Loucy (cell line): ENCODE data around the gene YTHDF2.

Source experiments
- H2AFZ ChIP-seq: fragments of 200-600 bp; sonication (generic); 2 replicates; pipeline ENCODE4 v1.6.0; 2016; ENCODE audit warnings: antibody characterized with exemption, mild to moderate bottlenecking, low read length, moderate library complexity
- H3F3A ChIP-seq: fragments of 200-600 bp; 2 replicates; pipeline ENCODE4 v1.6.0; 2016; ENCODE audit warnings: antibody characterized with exemption, low read depth, mild to moderate bottlenecking
- H3K27me3 ChIP-seq: fragments of 200-600 bp; sonication (generic); 2 replicates; pipeline ENCODE4 v1.6.1; 2014; ENCODE audit warnings: low read length, mild to moderate bottlenecking; ENCODE audit not compliant: insufficient read depth, poor library complexity, severe bottlenecking
- H3K36me3 ChIP-seq: fragments of 200-600 bp; sonication (generic); 2 replicates; pipeline ENCODE4 v1.6.1; 2016; ENCODE audit warnings: low read length; ENCODE audit not compliant: insufficient read depth
- H3K4me1 ChIP-seq: fragments of 200-600 bp; sonication (generic); 2 replicates; pipeline ENCODE4 v1.5.1; 2014; ENCODE audit warnings: low read length, mild to moderate bottlenecking; ENCODE audit not compliant: insufficient read depth, poor library complexity, severe bottlenecking
- H3K4me2 ChIP-seq: fragments of 200-600 bp; sonication (generic); 2 replicates; pipeline ENCODE4 v1.6.0; 2014; ENCODE audit warnings: antibody characterized with exemption, low read length, low read depth, mild to moderate bottlenecking; ENCODE audit not compliant: poor library complexity, severe bottlenecking
- H3K4me3 ChIP-seq: fragments of 200-600 bp; sonication (generic); 2 replicates; pipeline ENCODE4 v1.5.1; 2014; ENCODE audit warnings: low read length, mild to moderate bottlenecking, mixed read lengths; ENCODE audit not compliant: poor library complexity, severe bottlenecking
- H3K79me2 ChIP-seq: fragments of 200-600 bp; sonication (generic); 2 replicates; pipeline ENCODE4 v1.6.1; 2014; ENCODE audit warnings: low read length; ENCODE audit not compliant: insufficient read depth
- H3K9ac ChIP-seq: fragments of 200-600 bp; sonication (generic); 2 replicates; pipeline ENCODE4 v1.6.0; 2014; ENCODE audit warnings: mild to moderate bottlenecking, low read depth, low read length, moderate library complexity; ENCODE audit not compliant: poor library complexity, severe bottlenecking
- H3K9me2 ChIP-seq: fragments of 200-600 bp; sonication (generic); replicated peaks from 2 replicates; pipeline ENCODE4 v1.6.1; 2016; ENCODE audit warnings: low read depth, low read length, mixed read lengths
- H3K9me3 ChIP-seq: fragments of 200-600 bp; sonication (generic); 2 replicates; pipeline ENCODE4 v1.6.1; 2014; ENCODE audit warnings: mild to moderate bottlenecking, antibody characterized with exemption, low read length, low read depth; ENCODE audit not compliant: insufficient read depth
- H4K20me1 ChIP-seq: fragments of 200-600 bp; sonication (generic); 2 replicates; pipeline ENCODE4 v1.6.0; 2014; ENCODE audit warnings: antibody characterized with exemption, low read length, mild to moderate bottlenecking; ENCODE audit not compliant: insufficient read depth, poor library complexity, severe bottlenecking
- CTCF ChIP-seq: fragments of 200-600 bp; sonication (generic); conservative IDR thresholded peaks from 2 replicates; pipeline ENCODE4 v1.5.1; 2014; ENCODE audit warnings: mild to moderate bottlenecking, antibody characterized with exemption, low read length
- EZH2phosphoT487 ChIP-seq: fragments of 200-600 bp; IDR thresholded peaks from 2 replicates; pipeline ENCODE4 v1.6.1; 2018; ENCODE audit warnings: antibody characterized with exemption, mild to moderate bottlenecking, moderate library complexity, borderline replicate concordance

The YTHDF2 gene

DNA sequence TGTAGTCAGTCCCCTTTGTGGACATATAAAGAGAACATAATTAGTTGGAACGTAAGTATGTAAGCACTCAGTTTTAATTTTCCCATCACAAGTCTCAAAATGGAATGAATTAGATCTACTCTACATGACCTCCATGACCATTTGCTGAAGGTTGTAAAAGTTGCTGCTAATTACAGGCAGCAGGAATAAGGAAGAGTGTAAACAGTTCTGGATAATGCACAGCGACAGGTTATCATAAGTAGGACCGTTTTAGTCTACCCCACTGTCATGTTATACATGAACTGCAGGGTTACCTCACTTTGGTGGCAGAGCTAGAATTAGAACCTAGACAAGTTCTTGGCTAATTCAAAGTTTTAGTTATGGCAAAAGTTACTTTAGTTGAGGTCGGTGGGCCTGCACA is 21.7 kb downstream of the YTHDF2 start:
- peaks cover 99% of the 10 kb centered on the region for H4K20me1 ChIP-seq
- H3K36me3 ChIP-seq: peaks cover 61% of the 10 kb centered on the region; the same call in 1 of the 2 replicates

DNA sequence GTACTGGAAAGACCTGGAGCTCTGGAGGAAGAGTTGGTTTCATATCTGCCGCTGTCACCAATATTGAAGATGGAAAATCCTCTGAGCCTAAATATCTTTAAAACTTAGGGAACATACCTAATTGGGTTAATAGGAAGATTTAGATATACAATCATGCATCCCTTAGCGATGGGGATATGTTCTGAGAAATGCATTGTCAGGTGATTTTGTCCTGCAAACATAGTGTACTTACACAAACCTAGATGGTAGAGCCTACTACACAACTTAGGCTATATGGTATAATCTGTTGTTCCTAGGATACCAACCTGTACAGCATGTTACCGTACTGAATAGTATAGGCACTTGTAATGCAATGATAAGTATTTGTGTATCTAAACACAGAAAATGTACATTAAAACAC is 22.5 kb downstream of the YTHDF2 start:
- Histone ChIP-seq H3K27me3 (no peaks in the 10 kb centered on the region), H4K20me1 (peaks cover 94% of the 10 kb centered on the region), H3K9me2 (no peaks in the 10 kb centered on the region), H3F3A (no peaks in the 10 kb centered on the region), H3K9me3 (no peaks in the 10 kb centered on the region), H3K4me2 (no peak overlapping the region), H2AFZ (no peak overlapping the region), H3K9ac (no peak overlapping the region), H3K4me1 (peaks cover 26% of the 10 kb centered on the region), H3K4me3 (no peak overlapping the region), H3K36me3 (peaks cover 61% of the 10 kb centered on the region; the same call in 1 of the 2 replicates), H3K79me2 (peaks cover 94% of the 10 kb centered on the region)
- TF ChIP-seq EZH2phosphoT487: no peak
- TF ChIP-seq CTCF: no peak

More for the DNA sequence above, 21.7 kb downstream of the YTHDF2 start:
- no peak for TF ChIP-seq CTCF
- no peak for TF ChIP-seq EZH2phosphoT487
- H3F3A ChIP-seq: no peaks in the 10 kb centered on the region
- H3K4me2 ChIP-seq: no peak overlapping the region
- H3K27me3 ChIP-seq: no peaks in the 10 kb centered on the region
- no peaks in the 10 kb centered on the region for H3K9me3 ChIP-seq
- H2AFZ ChIP-seq: no peak overlapping the region
- no peak overlapping the region for H3K9ac ChIP-seq
- H3K4me1 ChIP-seq: peaks cover 26% of the 10 kb centered on the region
- peaks cover 99% of the 10 kb centered on the region for H3K79me2 ChIP-seq
- H3K9me2 ChIP-seq: no peaks in the 10 kb centered on the region
- H3K4me3 ChIP-seq: no peak overlapping the region

GRCh38 chr1:28761189-28761588 is 24.4 kb downstream of the YTHDF2 start:
- peaks cover 94% of the 10 kb centered on the region for H3K79me2 ChIP-seq
- H3K27me3 ChIP-seq: no peaks in the 10 kb centered on the region
- TF ChIP-seq EZH2phosphoT487 (no peak), CTCF (no peak)
- no peak overlapping the region for H2AFZ ChIP-seq
- H3K9me3 ChIP-seq: no peaks in the 10 kb centered on the region
- H3K4me2 ChIP-seq: no peak overlapping the region
- peaks cover 72% of the 10 kb centered on the region; the same call in 1 of the 2 replicates for H3K36me3 ChIP-seq
- no peaks in the 10 kb centered on the region for H3K9me2 ChIP-seq
- H3F3A ChIP-seq: no peaks in the 10 kb centered on the region
- H3K4me3 ChIP-seq: no peak overlapping the region
- H3K9ac ChIP-seq: no peak overlapping the region
- H4K20me1 ChIP-seq: peaks cover 92% of the 10 kb centered on the region
- peaks cover 10% of the 10 kb centered on the region for H3K4me1 ChIP-seq
